Activated T-cell treated with anti-CD3 and anti-CD28 coated beads, Interleukin-2, amount 50 U/mL, for 72 hours (primary cell): ENCODE measurements around the gene SCNN1A. TPM values are rescaled to one million over a fixed set of nuclear protein-coding genes. Genes with fewer than 3 reads are reported as not detected.

ENCODE experiments used
- ATAC-seq, 2 donors: fragments of 150-1000 bp; cut with Tn5 transposase; replicated peaks in 1 of 2; 2 replicates each; pipeline ENCODE4 v1.10.0; 2021; ENCODE audit warnings: moderate library complexity in 2 of 2, mild to moderate bottlenecking in 1 of 2
- DNase-seq, 2 donors: peaks; one replicate each; pipeline ENCODE4 v3.0.0; 2021 to 2022; ENCODE audit warnings: mixed read lengths in 1 of 2
- H3K27ac Mint-ChIP-seq: one replicate; pipeline ENCODE4 v1.8.0; 2022; ENCODE audit warnings: mild to moderate bottlenecking, moderate library complexity, mixed read lengths
- H3K27me3 Mint-ChIP-seq: one replicate; pipeline ENCODE4 v1.8.0; 2022; ENCODE audit warnings: low read depth, mixed read lengths
- H3K36me3 Mint-ChIP-seq, 2 donors: one replicate each; pipeline ENCODE4 v1.8.0; 2022; ENCODE audit warnings: mixed read lengths in 2 of 2, mild to moderate bottlenecking in 1 of 2; ENCODE audit not compliant: insufficient read depth in 2 of 2
- H3K4me1 Mint-ChIP-seq: one replicate; pipeline ENCODE4 v1.8.0; 2022; ENCODE audit warnings: low read depth, mixed read lengths
- H3K4me3 Mint-ChIP-seq, 2 donors: one replicate each; pipeline ENCODE4 v1.8.0; 2022; ENCODE audit warnings: mild to moderate bottlenecking in 2 of 2, mixed read lengths in 2 of 2, moderate library complexity in 2 of 2
- H3K9me3 Mint-ChIP-seq, 2 donors: one replicate each; pipeline ENCODE4 v1.8.0; 2022; ENCODE audit warnings: mixed read lengths in 2 of 2
- total RNA-seq, 2 donors: library from RNA; stranded (reverse); gene quantifications; one replicate each; pipeline ENCODE4 v1.2.3, GENCODE V29; 2022

The SCNN1A gene
- total RNA-seq, 2 donors from 2014 or later = 0.29 to 0.67 TPM

- no peaks in the 10 kb centered on the region for H3K9me3 Mint-ChIP-seq
Observed at GRCh38 chr12:6316921-6317692, 58.3 kb downstream of the SCNN1A start.

GRCh38 chr12:6315704-6316597, 59.4 kb downstream of the SCNN1A start:
- no peak overlapping the region for H3K4me3 Mint-ChIP-seq
- H3K27ac Mint-ChIP-seq = no peak overlapping the region
- H3K36me3 Mint-ChIP-seq = no peaks in the 10 kb centered on the region

More at GRCh38 chr12:6316921-6317692, 58.3 kb downstream of the SCNN1A start:
- Mint-ChIP-seq H3K27me3 (no peaks in the 10 kb centered on the region), H3K36me3 (no peaks in the 10 kb centered on the region), H3K4me3 (no peak overlapping the region), H3K27ac (no peak overlapping the region), H3K4me1 (peaks cover 23% of the 10 kb centered on the region)
- ATAC-seq (peak in 1 of 2 donors; percentile 5), DNase-seq (no peak)

GRCh38 chr12:6315184-6315583, 60.2 kb downstream of the SCNN1A start:
- no peaks in the 10 kb centered on the region for H3K36me3 Mint-ChIP-seq
- H3K9me3 Mint-ChIP-seq = no peaks in the 10 kb centered on the region
- H3K4me3 Mint-ChIP-seq = no peak overlapping the region
- H3K27me3 Mint-ChIP-seq = no peaks in the 10 kb centered on the region
- H3K4me1 Mint-ChIP-seq = peaks cover 23% of the 10 kb centered on the region
- DNase-seq = no peak
- H3K27ac Mint-ChIP-seq = no peak overlapping the region
- ATAC-seq = no peak

More at GRCh38 chr12:6315704-6316597, 59.4 kb downstream of the SCNN1A start:
- Mint-ChIP-seq H3K9me3 (no peaks in the 10 kb centered on the region), H3K4me1 (peaks cover 23% of the 10 kb centered on the region), H3K27me3 (no peaks in the 10 kb centered on the region)
- DNase-seq = no peak
- ATAC-seq = no peak

- Mint-ChIP-seq H3K9me3 (no peaks in the 10 kb centered on the region), H3K36me3 (no peaks in the 10 kb centered on the region), H3K27ac (no peak overlapping the region), H3K4me3 (no peak overlapping the region), H3K27me3 (no peaks in the 10 kb centered on the region), H3K4me1 (peaks cover 23% of the 10 kb centered on the region)
- ATAC-seq = no peak
- no peak for DNase-seq
Observed at GRCh38 chr12:6314776-6315175, 60.6 kb downstream of the SCNN1A start.

GRCh38 chr12:6313326-6313940, 61.9 kb downstream of the SCNN1A start:
- DNase-seq (no peak), ATAC-seq (no peak)
- Mint-ChIP-seq H3K4me1 (peaks cover 19% of the 10 kb centered on the region), H3K36me3 (no peaks in the 10 kb centered on the region), H3K4me3 (no peak overlapping the region), H3K27ac (no peak overlapping the region), H3K9me3 (no peaks in the 10 kb centered on the region), H3K27me3 (peaks cover 7% of the 10 kb centered on the region)

GRCh38 chr12:6312529-6313325, 62.6 kb downstream of the SCNN1A start:
- DNase-seq (no peak), ATAC-seq (peak; percentile 43 to 49)
- Mint-ChIP-seq H3K9me3 (no peaks in the 10 kb centered on the region), H3K27ac (no peak overlapping the region), H3K4me3 (peak overlapping the region in 1 of 2 donors; percentile 1), H3K36me3 (no peaks in the 10 kb centered on the region), H3K27me3 (peaks cover 7% of the 10 kb centered on the region), H3K4me1 (peaks cover 12% of the 10 kb centered on the region)

GRCh38 chr12:6311822-6312528, 63.4 kb downstream of the SCNN1A start:
- Mint-ChIP-seq H3K36me3 (no peaks in the 10 kb centered on the region), H3K9me3 (no peaks in the 10 kb centered on the region), H3K4me1 (peaks cover 10% of the 10 kb centered on the region), H3K27me3 (peaks cover 7% of the 10 kb centered on the region), H3K27ac (no peak overlapping the region), H3K4me3 (no peak overlapping the region)
- ATAC-seq = no peak
- no peak for DNase-seq

GRCh38 chr12:6310771-6311610, 64.4 kb downstream of the SCNN1A start:
- Mint-ChIP-seq H3K36me3 (no peaks in the 10 kb centered on the region), H3K4me3 (peak overlapping the region in 1 of 2 donors; percentile 24), H3K27ac (no peak overlapping the region), H3K9me3 (no peaks in the 10 kb centered on the region), H3K4me1 (peaks cover 10% of the 10 kb centered on the region), H3K27me3 (peaks cover 7% of the 10 kb centered on the region)
- ATAC-seq = peak in 1 of 2 donors; percentile 3
- no peak for DNase-seq

- Mint-ChIP-seq H3K9me3 (no peaks in the 10 kb centered on the region), H3K27me3 (peaks cover 7% of the 10 kb centered on the region), H3K36me3 (no peaks in the 10 kb centered on the region), H3K4me1 (peaks cover 4% of the 10 kb centered on the region), H3K4me3 (no peak overlapping the region), H3K27ac (no peak overlapping the region)
- DNase-seq = no peak
- no peak for ATAC-seq
Observed at GRCh38 chr12:6307529-6307928, 67.8 kb downstream of the SCNN1A start.

- H3K36me3 Mint-ChIP-seq = no peaks in the 10 kb centered on the region
- ATAC-seq (no peak), DNase-seq (no peak)
Observed at GRCh38 chr12:6306599-6307220, 68.7 kb downstream of the SCNN1A start.

GRCh38 chr12:6306151-6306550, 69.2 kb downstream of the SCNN1A start:
- Mint-ChIP-seq H3K27me3 (peaks cover 7% of the 10 kb centered on the region), H3K4me3 (no peak overlapping the region), H3K4me1 (no peaks in the 10 kb centered on the region), H3K27ac (no peak overlapping the region), H3K9me3 (no peaks in the 10 kb centered on the region), H3K36me3 (no peaks in the 10 kb centered on the region)
- no peak for ATAC-seq
- no peak for DNase-seq

More at GRCh38 chr12:6306599-6307220, 68.7 kb downstream of the SCNN1A start:
- H3K9me3 Mint-ChIP-seq = no peaks in the 10 kb centered on the region
- H3K4me3 Mint-ChIP-seq = no peak overlapping the region
- peaks cover 7% of the 10 kb centered on the region for H3K27me3 Mint-ChIP-seq
- H3K4me1 Mint-ChIP-seq = no peaks in the 10 kb centered on the region
- H3K27ac Mint-ChIP-seq = no peak overlapping the region
